K562 treated with DMSO at 1 percent for 12 hours (cell line): ENCODE measurements around the gene AKR1B1. TPM values are rescaled to one million over a fixed set of nuclear protein-coding genes. Genes with fewer than 3 reads are reported as not detected.

Source experiments
- total RNA-seq: library from RNA; unstranded; fragments of 300-600 nt; gene quantifications from 2 replicates; pipeline ENCODE4 v1.2.3, GENCODE V29; 2022; ENCODE audit not compliant: insufficient read depth

The AKR1B1 gene
- 4.2 and 9.6 TPM in 2 replicates for total RNA-seq

DNA sequence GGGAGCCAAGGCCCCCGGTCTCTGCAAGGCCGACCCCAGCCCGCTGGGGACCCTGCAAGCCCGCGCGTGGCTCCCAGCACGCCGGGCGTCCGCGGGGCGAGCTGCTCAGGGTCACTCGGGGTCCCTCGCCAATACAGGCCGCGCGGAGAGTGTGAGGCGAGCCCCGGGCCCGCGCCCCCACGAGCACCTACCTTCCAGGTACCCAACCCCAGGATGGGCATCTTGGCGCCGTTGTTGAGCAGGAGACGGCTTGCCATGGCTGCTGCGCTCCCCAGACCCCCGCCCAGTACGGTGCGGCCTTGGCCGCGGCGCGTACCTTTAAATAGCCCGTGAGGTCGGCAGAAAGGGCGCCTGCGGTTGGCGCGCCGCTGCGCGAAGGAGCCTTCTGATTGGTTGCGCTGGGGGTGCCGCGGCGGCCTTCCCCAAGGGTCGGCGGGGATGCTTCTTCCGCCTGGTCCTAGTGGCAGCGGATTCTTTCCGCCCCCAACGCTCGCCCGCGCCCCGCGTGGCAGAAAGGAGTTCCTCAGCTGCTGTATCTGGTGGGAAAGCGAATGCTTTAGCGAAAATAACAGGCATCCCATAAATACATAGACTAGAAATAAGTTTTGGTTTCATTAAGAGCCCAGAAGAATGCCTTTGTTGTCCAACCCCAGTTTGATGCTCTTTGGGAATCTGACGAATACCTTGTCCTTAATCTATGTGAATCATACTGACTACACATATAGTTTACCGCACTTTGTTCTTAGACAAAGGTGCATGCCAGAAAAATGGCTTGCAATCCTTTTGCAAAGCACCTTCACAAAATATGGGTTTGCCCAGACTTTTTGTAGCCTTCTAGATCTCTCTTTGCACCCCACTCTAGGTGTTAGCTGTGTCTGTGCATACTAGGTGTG, at the start of gene AKR1B1:
TSS of gene AKR1B1 (minus strand) at position 295 of the 893 bp plus-strand sequence. CDS start at position 257, 38 bp downstream.

Other genes starting within 250 kb of the AKR1B1 start
- gene SLC35B4, start 142.2 kb downstream of the AKR1B1 start, total RNA-seq, result 3.9 and 14.8 TPM in 2 replicates
- gene AKR1B10, start 68.5 kb upstream of the AKR1B1 start, total RNA-seq, result not detected in 2 replicates
- gene AKR1B15, start 90.0 kb upstream of the AKR1B1 start, total RNA-seq, result not detected in 2 replicates
- gene BPGM, start 187.8 kb upstream of the AKR1B1 start, total RNA-seq, result 16.4 and 31.5 TPM in 2 replicates